GM21423 (cell line): ENCODE results near the gene KIF7.

ENCODE experiments used
- ATAC-seq: cut with Tn5 transposase; IDR thresholded peaks from one replicate; pipeline ENCODE4 v1.9.1; 2021; ENCODE audit warnings: mild to moderate bottlenecking, moderate library complexity; ENCODE audit not compliant: unreplicated experiment

Gene KIF7

GRCh38 chr15:89671687-89672086, 16.4 kb upstream of the KIF7 start:
- ATAC-seq = no peak

- no peak for ATAC-seq
These were observed 15.8 kb upstream of the KIF7 start for GRCh38 chr15:89670971-89671560.

- ATAC-seq = no peak
These were observed 14.7 kb upstream of the KIF7 start for GRCh38 chr15:89669941-89670340.

- ATAC-seq = no peak
These were observed 14.1 kb upstream of the KIF7 start for GRCh38 chr15:89669309-89669865.

- no peak for ATAC-seq
These were observed 12.9 kb upstream of the KIF7 start for GRCh38 chr15:89668171-89668570.

- ATAC-seq = no peak
These were observed 12.4 kb upstream of the KIF7 start for GRCh38 chr15:89667706-89667960.

GRCh38 chr15:89666858-89667705, 11.8 kb upstream of the KIF7 start:
- ATAC-seq = no peak

GRCh38 chr15:89666184-89666857, 11.1 kb upstream of the KIF7 start:
- no peak for ATAC-seq

- ATAC-seq = no peak
These were observed 10.3 kb upstream of the KIF7 start for GRCh38 chr15:89665449-89666181.

- no peak for ATAC-seq
These were observed 9.4 kb upstream of the KIF7 start for GRCh38 chr15:89664441-89665350.

- no peak for ATAC-seq
These were observed 7.8 kb upstream of the KIF7 start for GRCh38 chr15:89662893-89663626.

GRCh38 chr15:89660556-89660955, 5.3 kb upstream of the KIF7 start:
- ATAC-seq = no peak

GRCh38 chr15:89659295-89659694, 4.0 kb upstream of the KIF7 start:
- no peak for ATAC-seq

- ATAC-seq = no peak
These were observed 2.5 kb upstream of the KIF7 start for GRCh38 chr15:89657686-89658200.

GRCh38 chr15:89656116-89656815, 999 bp upstream of the KIF7 start:
- no peak for ATAC-seq

GRCh38 chr15:89654301-89654761, 936 bp downstream of the KIF7 start:
- ATAC-seq = no peak

GRCh38 chr15:89653578-89653977, 1.7 kb downstream of the KIF7 start:
- no peak for ATAC-seq

GRCh38 chr15:89652666-89653065, 2.6 kb downstream of the KIF7 start:
- no peak for ATAC-seq

- no peak for ATAC-seq
These were observed 3.1 kb downstream of the KIF7 start for GRCh38 chr15:89652131-89652530.
